HG02759 (cell line): ENCODE measurements around the gene TLR1.
"Not testable (repeated sequence)": the region's sequence is repeated elsewhere in the genome, so short reads cannot be mapped to it uniquely, and the experiment has no call there.

Experiments used
- ATAC-seq: cut with Tn5 transposase; IDR thresholded peaks from one replicate; pipeline ENCODE4 v1.9.1; 2021; ENCODE audit warnings: mild to moderate bottlenecking, moderate library complexity; ENCODE audit not compliant: unreplicated experiment

The TLR1 gene

DNA sequence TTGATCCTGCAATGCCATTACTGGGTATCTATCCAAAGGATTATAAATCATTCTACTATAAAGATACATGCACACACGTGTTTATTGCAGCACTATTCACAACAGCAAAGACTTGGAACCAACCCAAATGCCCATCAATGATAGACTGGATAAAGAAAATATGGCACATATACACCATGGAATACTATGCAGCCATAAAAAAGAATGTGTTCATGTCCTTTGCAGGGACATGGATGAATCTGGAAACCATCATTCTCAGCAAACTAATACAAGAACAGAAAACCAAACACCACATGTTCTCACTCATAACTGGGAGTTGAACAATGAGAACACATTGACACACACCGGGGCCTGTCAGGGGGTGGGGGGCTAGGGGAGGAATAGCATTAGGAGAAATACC, 26.7 kb downstream of the TLR1 start:
- not testable (repeated sequence) for ATAC-seq

DNA sequence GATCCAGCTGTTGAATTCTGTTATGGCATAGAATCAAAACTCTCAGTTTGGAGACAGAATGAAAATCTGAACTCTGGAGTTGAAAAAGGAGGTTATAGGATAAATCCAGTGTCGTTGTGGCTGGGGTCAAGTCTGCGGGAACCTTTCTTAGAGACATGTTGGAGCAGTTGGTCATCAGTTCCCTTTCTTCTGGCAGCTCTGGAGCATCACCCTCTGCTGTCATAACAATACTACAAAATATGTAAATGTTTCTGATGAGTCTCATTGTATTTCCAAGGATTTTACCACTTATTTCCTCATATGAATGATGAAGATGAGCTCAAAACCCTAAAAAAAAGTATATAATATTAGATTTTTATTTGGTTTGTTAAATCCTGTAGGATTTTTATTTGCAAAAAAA, 29.3 kb downstream of the TLR1 start:
- ATAC-seq = no peak

DNA sequence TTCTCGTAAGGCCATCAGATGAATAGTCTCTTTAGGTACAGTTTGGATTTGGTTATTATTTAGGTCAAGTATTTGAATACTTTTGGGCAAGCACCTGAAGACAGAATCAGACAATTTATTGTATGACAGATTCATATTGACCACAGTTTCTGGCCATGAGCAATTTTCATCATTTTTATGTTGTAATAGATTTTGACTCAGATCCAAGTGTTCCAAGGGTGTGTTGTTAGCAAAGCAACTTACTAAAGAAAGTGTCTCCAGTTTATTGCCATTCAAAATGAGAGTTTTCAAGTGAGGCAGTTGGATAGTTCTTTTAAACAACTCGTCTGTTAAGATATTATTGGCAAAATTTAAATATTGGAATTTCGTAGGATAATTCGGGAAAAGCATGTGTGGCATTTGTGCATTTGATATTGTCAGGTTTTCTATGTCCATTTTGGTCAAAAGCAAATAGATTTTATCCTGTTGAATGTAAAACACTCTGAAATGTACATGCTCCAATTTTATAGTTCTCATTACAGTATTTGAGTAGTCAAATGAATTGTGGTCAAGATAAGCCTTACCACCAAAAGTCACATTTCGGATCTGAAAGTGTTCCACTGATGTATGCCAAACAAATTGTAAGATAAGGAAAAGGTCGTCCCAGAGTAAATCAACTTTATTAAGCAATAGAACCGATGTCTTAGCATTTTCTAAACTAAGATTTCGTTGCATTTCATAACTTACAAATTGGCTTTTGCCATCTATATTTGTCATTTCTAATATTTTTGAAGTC, 30.2 kb downstream of the TLR1 start:
- no peak for ATAC-seq

DNA sequence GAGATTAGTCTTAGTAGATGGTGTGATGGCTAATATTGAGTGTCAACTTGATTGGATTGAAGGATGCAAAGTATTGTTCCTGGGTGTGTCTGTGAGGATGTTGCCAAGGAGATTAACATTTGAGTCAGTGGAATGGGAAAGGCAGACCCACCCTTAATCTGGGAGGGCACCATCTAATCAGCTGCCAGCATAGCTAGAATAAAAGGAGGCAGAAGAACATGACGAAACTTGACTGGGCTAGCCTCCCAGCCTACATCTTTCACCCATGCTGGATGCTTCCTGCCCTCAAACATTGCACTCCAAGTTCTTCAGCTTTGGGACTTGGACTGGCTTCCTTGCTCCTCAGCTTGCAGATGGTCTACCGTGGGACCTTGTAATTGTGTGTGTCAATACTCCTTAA, 34.3 kb downstream of the TLR1 start:
- ATAC-seq = not testable (repeated sequence)

DNA sequence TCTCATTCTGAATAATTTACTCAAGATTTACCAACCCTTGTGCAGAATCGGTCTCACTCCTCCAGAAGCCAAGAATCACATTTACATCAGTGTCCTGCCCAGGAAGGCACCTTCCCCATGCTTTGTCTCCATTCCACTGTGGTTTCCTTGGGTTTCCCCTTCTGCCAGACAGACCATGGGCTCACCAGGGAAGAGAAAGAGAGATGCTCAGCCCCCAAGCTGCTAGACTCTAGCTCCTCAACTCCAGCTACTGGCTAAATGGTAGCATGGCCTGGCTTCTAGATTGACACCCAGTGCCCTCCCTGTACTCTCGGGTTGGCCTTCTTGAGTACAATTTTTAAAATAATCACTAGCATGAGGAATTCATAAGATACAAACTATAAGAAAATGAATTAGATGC, 34.7 kb downstream of the TLR1 start:
- ATAC-seq = peak; percentile 50

DNA sequence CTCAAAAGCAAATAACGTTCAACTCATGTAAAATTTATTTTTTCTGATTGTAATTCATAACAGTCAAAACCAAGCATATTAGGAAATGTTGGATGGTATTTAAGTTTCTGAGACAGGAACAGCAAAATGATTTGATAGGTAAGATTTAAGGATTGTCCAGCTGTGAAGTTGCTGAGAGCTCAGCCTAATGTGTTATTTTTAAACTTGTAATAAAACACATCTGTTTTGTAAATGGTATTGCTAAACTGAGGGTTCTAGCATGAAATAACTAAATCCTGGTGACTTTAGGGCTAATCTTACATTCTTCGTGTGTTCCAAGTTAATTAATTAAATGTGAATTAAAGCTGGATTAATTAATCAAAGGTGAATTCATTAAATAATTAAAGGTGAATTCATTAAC, 35.1 kb downstream of the TLR1 start:
- ATAC-seq = no peak

DNA sequence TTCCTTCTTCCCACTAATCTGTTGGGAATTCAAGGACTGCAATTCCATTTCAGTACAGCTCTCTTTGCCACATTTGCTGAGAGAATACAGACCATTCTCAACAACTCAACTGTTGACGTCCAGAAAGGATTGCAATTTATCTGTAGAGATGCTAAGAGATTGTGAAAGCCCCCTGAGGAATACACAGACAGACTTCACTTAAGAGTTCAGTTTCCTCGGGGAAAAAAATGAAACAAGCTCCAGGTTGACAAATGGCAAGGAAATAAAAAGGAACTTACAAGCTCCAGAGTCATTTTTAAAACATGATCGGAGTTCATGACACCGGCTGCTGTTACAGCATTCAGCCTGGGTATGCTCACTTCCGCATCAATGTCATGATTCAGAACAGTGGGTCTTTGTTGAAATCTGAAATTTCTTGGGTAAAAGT, 35.6 kb downstream of the TLR1 start:
- ATAC-seq = no peak

DNA sequence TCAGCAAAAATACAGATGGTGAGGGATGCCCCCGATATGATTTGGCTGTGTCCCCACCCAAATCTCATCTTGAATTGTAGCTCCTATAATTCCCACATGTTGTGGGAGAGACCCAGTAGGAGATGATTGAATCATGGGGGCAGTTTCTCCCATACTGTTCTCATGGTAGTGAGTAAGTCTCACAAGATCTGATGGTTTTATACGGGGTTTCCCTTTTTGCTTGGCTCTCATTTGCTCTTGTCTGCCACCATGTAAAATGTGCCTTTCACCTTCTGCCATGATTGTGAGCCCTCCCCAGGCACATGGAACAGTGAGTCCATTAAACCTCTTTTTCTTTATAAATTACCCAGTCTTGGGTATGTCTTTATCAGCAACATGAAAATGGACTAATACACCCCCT, 37.7 kb downstream of the TLR1 start:
- not testable (repeated sequence) for ATAC-seq

DNA sequence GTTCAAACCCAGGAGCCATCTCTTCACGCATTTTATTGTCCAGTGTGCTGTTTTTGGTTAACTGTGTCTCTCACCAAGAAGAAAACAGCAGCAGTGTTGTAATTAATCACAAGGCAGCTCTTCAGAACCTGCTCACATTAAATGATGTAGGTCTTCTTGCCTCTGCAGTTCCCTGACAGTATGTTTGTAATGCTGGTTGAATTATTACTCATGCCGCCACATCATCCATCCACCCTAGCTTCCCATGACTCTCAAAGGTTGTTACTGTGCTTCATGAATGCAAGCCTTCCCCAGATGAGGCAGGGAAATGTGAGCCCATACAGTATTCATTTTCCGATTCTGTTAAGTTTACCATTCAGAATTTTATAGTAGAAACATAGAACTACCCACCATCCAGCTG, 39.2 kb downstream of the TLR1 start:
- ATAC-seq = no peak

DNA sequence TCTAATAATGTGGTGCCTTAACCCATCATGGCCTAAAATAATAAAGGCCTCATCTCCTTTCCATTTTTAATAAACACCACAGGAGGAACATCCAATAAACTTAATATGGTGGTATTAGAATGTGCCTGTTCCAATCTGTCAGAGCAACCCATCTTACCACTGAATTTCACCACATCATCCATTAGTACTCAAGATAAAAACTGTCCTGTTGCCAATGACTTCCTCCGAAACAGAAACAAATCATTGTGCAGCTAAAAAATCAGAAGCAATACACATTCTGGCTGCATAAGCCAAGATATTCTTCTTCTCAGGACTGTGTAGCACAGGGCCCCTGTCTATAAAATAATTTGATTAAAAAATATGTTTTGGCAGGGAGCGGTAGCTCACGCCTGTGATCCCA, 40.3 kb downstream of the TLR1 start:
- ATAC-seq = no peak

DNA sequence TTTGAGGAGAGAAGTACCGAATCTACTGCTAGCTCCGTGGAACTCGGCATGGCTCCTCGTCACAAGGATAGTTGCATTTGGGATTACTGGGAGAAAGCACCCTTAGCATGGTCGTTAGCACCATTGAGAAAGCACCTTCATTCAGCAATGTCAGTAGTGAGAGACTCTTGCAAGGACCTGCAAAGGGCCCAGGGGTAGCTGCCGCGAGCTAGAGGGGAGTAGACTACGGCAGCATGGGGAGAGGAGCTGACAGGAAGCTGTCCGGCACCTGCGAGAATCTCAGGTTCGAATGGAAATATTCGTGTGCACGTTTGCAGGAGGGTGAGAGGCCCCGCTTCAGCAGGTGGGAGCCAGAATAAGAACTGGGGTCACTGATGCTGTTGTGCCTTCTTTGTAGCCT, 42.0 kb downstream of the TLR1 start:
- ATAC-seq = no peak

DNA sequence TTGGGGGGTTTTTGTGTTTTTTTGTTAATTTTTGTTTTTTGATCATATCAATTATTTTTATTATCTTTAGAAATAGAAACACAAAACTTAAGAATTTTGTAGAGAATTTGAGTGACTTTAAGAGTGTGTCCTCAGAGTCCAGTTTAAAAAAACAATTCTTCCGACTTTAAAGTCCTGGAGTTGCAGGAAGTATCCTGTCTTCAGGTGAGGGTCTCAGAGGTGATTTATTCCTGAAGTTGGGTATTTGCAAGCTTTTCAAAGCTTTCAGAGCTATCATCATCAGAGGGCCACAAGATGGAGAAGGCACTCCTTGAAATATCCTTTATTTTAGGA, 44.8 kb downstream of the TLR1 start:
- no peak for ATAC-seq

DNA sequence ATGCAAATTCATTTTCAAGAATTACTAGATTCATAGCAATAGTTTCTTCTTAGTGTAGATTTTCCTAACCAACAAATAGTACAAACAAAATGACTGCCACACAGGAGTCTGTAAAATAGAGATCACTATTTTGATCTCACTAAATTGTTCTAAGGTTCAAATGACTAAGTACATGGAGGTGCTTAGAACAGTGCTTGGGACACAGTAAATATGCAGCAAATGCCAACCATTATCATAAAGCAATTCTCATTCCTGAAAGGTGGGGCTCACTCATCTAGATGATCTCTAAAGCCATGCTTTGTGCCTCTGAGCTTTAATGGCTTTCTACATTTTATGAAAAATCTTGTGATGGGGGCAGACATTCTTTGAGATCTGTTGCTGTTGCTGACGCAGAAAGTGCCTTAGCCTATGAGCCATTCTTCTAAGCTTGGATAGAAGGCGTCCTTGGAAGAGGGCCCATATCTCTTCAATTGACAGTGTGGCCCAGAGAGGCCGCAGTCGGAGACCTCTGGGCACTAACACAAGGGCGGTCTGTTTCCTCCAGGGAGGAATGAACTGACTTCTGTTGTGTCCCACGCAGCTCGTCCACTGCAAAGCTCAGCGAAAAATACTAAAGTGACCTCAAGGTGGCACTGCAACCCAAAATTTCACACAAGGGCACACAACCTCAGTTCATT, 45.3 kb downstream of the TLR1 start:
- no peak for ATAC-seq

DNA sequence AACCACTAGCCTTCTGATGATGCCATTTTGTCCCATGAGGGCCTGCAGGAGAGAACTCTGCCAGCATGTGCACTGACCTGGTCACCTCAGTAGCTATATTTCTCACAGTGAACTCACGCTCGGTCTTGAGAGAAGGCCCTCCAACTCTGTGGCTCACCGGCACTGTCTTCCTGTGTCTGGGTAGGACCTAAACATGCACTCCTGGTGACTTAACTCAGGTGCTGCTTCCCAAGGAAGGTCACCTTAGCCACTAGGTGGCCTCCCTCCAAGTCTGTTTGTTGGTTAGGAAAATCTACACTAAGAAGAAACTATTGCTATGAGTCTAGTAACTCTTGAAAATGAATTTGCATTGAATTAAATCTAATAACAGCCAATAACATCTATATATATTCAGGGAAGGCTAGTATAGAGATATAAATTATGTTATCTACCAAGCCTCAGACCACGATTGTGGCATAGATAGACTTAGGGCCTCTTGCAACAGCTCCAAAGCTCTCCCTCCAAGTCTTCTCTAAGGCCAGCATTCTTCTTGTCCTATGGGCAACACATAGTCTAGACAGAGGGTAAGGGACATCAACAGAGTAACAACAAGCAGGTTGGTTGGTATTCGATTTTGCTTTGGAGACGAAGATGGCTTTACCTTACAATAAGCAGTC, 46.5 kb downstream of the TLR1 start:
- ATAC-seq = no peak

DNA sequence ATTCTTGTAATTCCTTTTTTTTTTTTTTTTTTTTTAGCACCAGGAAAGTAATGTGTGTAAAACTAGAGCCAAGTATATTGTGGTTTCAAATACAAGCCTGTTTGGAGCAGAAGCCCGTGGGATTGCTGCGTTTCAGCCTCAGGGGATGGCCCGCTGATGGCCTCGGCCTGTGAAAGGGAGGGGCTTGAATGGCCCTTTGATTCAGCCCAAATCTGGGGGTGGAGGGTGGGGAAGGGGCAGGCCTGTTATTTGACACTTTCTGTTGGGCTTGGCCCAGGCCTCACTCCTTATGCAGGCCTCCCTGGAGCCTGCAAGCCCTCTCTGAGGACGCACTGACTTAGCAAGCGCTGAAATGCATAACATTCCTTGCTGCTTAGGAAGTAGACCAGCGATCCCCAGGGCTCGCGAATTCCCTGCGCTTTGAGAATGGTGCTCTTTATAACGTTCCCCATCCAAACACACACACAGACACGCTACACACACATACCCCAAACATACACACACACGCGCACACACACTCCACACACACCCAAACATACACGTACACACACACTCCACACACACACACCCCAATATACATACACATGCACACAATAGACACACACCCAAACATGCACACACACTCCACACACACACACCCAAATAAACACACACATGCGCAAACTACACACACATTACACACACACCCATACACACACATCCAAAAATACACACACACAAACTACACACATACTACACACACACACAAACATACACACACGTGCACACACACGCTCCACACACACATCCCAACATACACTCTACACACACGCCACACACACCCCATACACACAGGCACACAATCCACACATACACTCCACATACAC, 51.4 kb downstream of the TLR1 start:
- ATAC-seq = no peak

DNA sequence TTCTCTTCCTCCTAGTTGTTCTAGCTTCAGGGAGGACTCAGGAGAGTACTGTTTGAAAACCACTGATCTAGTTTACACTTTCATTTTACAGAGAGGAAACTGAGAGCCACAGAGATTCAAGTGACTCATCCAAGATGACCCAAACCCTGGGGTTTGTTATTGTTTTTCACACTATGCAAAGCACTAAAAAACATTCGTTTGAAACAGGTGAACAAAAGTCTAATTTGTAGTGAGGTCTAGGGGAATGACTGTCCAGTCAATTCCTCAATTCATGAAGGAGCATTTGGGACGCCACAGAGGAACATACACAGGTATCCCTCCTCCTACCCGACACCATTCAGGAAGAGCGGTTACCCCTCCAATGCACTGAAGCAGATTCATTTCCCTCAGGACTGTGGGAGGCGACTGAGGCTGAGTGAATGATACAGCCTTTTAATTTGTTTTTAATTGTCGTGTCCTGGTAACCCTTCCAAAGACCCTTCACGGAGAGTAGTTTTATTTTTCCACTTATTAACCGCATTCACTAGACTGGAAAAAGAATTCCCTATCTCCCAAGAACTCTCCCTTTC, 52.1 kb downstream of the TLR1 start:
- peak; percentile 93 for ATAC-seq

DNA sequence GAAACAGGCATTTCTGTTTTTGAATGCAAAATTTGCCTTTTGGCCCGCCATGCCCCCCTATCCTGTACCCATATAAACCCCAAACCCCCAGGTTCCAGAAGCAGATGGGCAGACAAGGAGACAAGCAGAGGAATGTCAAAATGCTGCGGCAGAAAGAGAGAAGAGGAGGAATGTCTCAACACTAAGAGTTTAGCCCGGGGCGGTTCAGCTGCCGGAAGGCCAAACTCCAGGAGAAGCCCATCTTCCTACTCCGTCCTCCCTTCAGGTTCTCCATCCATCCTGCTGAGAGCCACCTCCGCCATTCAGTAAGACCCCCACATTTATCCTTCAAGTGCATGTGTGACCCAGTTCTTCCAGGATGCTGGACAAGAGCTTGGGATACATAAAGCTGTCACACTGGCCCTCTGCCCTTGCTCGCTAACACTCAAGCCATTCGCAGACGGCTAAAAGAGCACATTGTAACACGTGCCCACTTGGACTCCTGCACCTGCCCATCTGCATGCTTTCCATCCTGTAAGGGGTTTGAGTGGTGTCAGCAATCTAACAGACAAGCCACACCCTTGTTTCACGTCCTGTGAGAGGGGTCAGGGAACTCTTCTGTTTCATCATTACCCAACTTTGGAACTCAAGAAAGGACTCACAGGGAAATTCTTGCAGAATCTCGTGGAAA, 53.1 kb downstream of the TLR1 start:
- no peak for ATAC-seq

DNA sequence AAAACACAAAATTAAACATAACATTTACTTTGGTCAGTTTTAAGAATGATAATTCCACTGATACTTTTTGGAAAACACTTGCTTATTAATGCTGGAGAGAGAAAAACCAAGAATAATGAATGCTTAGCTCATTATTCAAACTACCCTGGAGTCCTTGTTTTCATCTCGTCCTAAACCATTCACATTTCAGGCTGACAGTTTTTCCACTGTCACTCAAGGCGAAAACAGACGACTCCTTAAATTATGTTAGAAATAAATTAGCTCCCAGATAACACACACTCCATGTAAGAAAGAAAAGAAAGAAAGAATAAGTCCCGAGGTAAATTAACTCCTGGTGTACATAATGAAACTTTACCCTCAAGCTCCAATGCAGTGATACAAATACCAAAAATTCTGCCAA, 55.3 kb downstream of the TLR1 start:
- ATAC-seq = no peak

DNA sequence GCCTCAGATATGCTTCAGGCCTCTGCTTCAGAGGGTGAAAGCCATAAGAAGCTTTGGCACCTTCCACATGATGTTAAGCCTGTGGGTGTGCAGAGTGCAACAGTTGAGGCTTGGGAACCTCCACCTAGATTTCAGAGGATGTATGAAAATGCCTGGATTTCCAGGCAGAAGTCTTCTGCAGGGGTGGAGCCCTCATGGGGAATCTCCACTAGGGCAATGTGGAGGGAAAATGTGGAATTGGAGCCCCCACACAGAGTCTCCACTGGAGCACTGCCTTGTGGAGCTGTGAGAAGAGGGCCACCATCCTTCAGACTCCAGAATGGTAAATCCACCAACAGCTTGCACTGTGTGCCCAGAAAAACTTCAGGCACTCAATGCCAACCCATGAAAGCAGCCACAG, 57.0 kb downstream of the TLR1 start:
- ATAC-seq = no peak
